IMR-90 (cell line): ENCODE measurements around the gene ADCY2. TPM values are rescaled to one million over a fixed set of nuclear protein-coding genes. Genes with fewer than 3 reads are reported as not detected.

Experiments used
- ATAC-seq: fragments of 200-7000 bp; cut with Tn5 transposase; 2 replicates; pipeline ENCODE4 v1.9.1; 2020; ENCODE audit warnings: low read depth, mild to moderate bottlenecking, moderate library complexity
- BruUV-seq: library from RNA; stranded (reverse); fragments of 400-500 nt; replicated peaks from 2 replicates; lab custom pipeline; 2021; lab: Mats Ljungman, UMichigan
- CTCF ChIA-PET: fragments of 300-600 bp; formaldehyde crosslinking; extraction: SDS; loops from one replicate; lab custom pipeline; 2021; ENCODE audit warnings: antibody characterized with exemption; lab: Yijun Ruan, JAX
- POLR2A ChIA-PET: fragments of 300-600 bp; sonication (Branson Sonifier 250); formaldehyde crosslinking; loops from one replicate; lab custom pipeline; 2022; ENCODE audit warnings: antibody characterized with exemption; ENCODE audit not compliant: unreplicated experiment; lab: Charles Lee
- DNase-seq: peaks from one replicate; pipeline ENCODE4 v3.0.0; 2013
- H2AFZ ChIP-seq: replicated peaks from 2 replicates; pipeline ENCODE3; 2013; ENCODE audit warnings: low read length, mild to moderate bottlenecking; ENCODE audit not compliant: poor library complexity
- H2AK5ac ChIP-seq: 2 replicates; pipeline ENCODE4 v1.6.1; 2013; ENCODE audit warnings: low read depth, low read length, inconsistent platforms
- H2AK9ac ChIP-seq: replicated peaks from 2 replicates; pipeline ENCODE3; 2013; ENCODE audit warnings: mild to moderate bottlenecking, low read depth, low read length, moderate library complexity; ENCODE audit not compliant: poor library complexity
- H2BK120ac ChIP-seq: 2 replicates; pipeline ENCODE4 v1.6.1; 2013; ENCODE audit warnings: low read depth, low read length, inconsistent platforms
- H2BK15ac ChIP-seq: 3 replicates; pipeline ENCODE4 v1.6.1; 2013; ENCODE audit warnings: low read depth, low read length, inconsistent platforms
- H2BK20ac ChIP-seq: 2 replicates; pipeline ENCODE4 v1.6.1; 2013; ENCODE audit warnings: low read depth, mild to moderate bottlenecking, inconsistent platforms, low read length, moderate library complexity
- H2BK5ac ChIP-seq: 2 replicates; pipeline ENCODE4 v1.6.1; 2013; ENCODE audit warnings: mild to moderate bottlenecking, low read depth, low read length, inconsistent platforms; ENCODE audit not compliant: poor library complexity, severe bottlenecking
- H3K14ac ChIP-seq: replicated peaks from 2 replicates; pipeline ENCODE4 v1.6.1; 2013; ENCODE audit warnings: low read depth, low read length, inconsistent platforms
- H3K18ac ChIP-seq: 2 replicates; pipeline ENCODE4 v1.6.1; 2013; ENCODE audit warnings: low read depth, low read length, control low read depth
- H3K23ac ChIP-seq: 2 replicates; pipeline ENCODE4 v1.6.1; 2013; ENCODE audit warnings: low read depth, low read length, inconsistent platforms
- H3K27ac ChIP-seq: 2 replicates; pipeline ENCODE4 v1.5.1; 2013; ENCODE audit warnings: mild to moderate bottlenecking, control low read depth, low read length; ENCODE audit not compliant: insufficient read depth
- H3K27me3 ChIP-seq: 2 replicates; pipeline ENCODE4 v1.6.1; 2013; ENCODE audit warnings: low read length; ENCODE audit not compliant: control insufficient read depth, insufficient read depth
- H3K36me3 ChIP-seq: 2 replicates; pipeline ENCODE4 v1.6.1; 2013; ENCODE audit warnings: low read length, mixed read lengths; ENCODE audit not compliant: control insufficient read depth, insufficient read depth
- H3K4ac ChIP-seq: 2 replicates; pipeline ENCODE4 v1.6.1; 2013; ENCODE audit warnings: low read depth, low read length, inconsistent platforms
- H3K4me1 ChIP-seq: 2 replicates; pipeline ENCODE4 v1.6.1; 2013; ENCODE audit warnings: low read length, mixed read lengths; ENCODE audit not compliant: control insufficient read depth, insufficient read depth
- H3K4me2 ChIP-seq: 2 replicates; pipeline ENCODE4 v1.6.1; 2013; ENCODE audit warnings: low read depth, mild to moderate bottlenecking, control low read depth, low read length, moderate library complexity
- H3K4me3 ChIP-seq: 2 replicates; pipeline ENCODE4 v1.5.1; 2013; ENCODE audit warnings: low read depth, mild to moderate bottlenecking, control low read depth, low read length, moderate library complexity; ENCODE audit not compliant: insufficient read depth
- H3K56ac ChIP-seq: 2 replicates; pipeline ENCODE4 v1.6.1; 2013; ENCODE audit warnings: low read length, inconsistent platforms; ENCODE audit not compliant: insufficient read depth; ENCODE audit errors: extremely low read depth
- H3K79me1 ChIP-seq, 2 experiments: 2 replicates each; pipeline ENCODE4 v1.6.1; 2013; ENCODE audit warnings: low read length in 2 of 2, inconsistent platforms in 1 of 2, low read depth in 1 of 2
- H3K9ac ChIP-seq: 2 replicates; pipeline ENCODE4 v1.6.1; 2013; ENCODE audit warnings: low read depth, low read length, control low read depth
- H3K9me1 ChIP-seq: 2 replicates; pipeline ENCODE4 v1.6.1; 2013; ENCODE audit warnings: low read length, inconsistent platforms; ENCODE audit not compliant: insufficient read depth
- H3K9me3 ChIP-seq: 2 replicates; pipeline ENCODE4 v1.6.1; 2013; ENCODE audit warnings: low read length; ENCODE audit not compliant: control insufficient read depth, insufficient read depth
- H4K20me1 ChIP-seq: 2 replicates; pipeline ENCODE4 v1.6.1; 2013; ENCODE audit warnings: low read length, inconsistent platforms; ENCODE audit not compliant: insufficient read depth
- H4K5ac ChIP-seq: 2 replicates; pipeline ENCODE4 v1.6.1; 2013; ENCODE audit warnings: mild to moderate bottlenecking, low read depth, low read length, control low read depth
- H4K8ac ChIP-seq, 2 experiments: 2 replicates each; pipeline ENCODE4 v1.6.1; 2013; ENCODE audit warnings: low read depth in 2 of 2, low read length in 2 of 2, control low read depth in 1 of 2, inconsistent platforms in 1 of 2
- H4K91ac ChIP-seq: 2 replicates; pipeline ENCODE4 v1.6.1; 2013; ENCODE audit warnings: low read depth, low read length, inconsistent platforms; ENCODE audit not compliant: insufficient read depth
- ELK1 ChIP-seq: fragments of 150-350 bp; IDR thresholded peaks from 2 replicates; pipeline ENCODE4 v1.6.1; 2016; ENCODE audit warnings: low read depth, mild to moderate bottlenecking, low read length, moderate library complexity, borderline replicate concordance
- FOS ChIP-seq: fragments of 150-350 bp; IDR thresholded peaks from 2 replicates; pipeline ENCODE4 v1.6.1; 2016; ENCODE audit warnings: low read depth, low read length
- MAZ ChIP-seq: IDR thresholded peaks from 2 replicates; pipeline ENCODE4 v1.6.1; 2012; ENCODE audit warnings: low read depth, mild to moderate bottlenecking, low read length, improper control_type of control experiment, moderate library complexity, borderline replicate concordance
- NFE2L2 ChIP-seq: fragments of 150-350 bp; IDR thresholded peaks from 2 replicates; pipeline ENCODE4 v1.6.1; 2016; ENCODE audit warnings: low read depth, mild to moderate bottlenecking, low read length
- POLR2A ChIP-seq: IDR thresholded peaks from 2 replicates; pipeline ENCODE4 v1.6.1; 2012; ENCODE audit warnings: mild to moderate bottlenecking, low read depth, low read length
- RFX5 ChIP-seq: IDR thresholded peaks from 2 replicates; pipeline ENCODE4 v1.8.0; 2012; ENCODE audit warnings: low read depth, mild to moderate bottlenecking, low read length, moderate library complexity
- WGBS, 2 experiments: methylation state at CpG; one replicate each; pipeline versions ENCODE4 v1.1.5 to v1.1.7; 2013; ENCODE audit warnings: missing lambda C conversion rate in 2 of 2; ENCODE audit not compliant: insufficient read length in 1 of 2; ENCODE audit errors: extremely low coverage in 2 of 2; 5-methylcytosine and 5-hydroxymethylcytosine counted together
- dilution Hi-C: fragments of 300-500 bp; cut with HindIII; formaldehyde crosslinking; loops from one replicate; pipeline ENCODE4 v1.14.3; 2018; ENCODE audit warnings: low sequenced_read_pairs; ENCODE audit not compliant: unreplicated experiment
- in situ Hi-C: fragments of 300-500 bp; cut with MboI; formaldehyde crosslinking; loops from 3 replicates; pipeline ENCODE4 v1.14.3; 2019; ENCODE audit warnings: low sequenced_read_pairs, inconsistent platforms, mixed read lengths
- intact Hi-C: fragments of 100-400 bp; cut with micrococcal nuclease; formaldehyde crosslinking; loops from 2 replicates; pipeline ENCODE4 v1.10.0; 2022
- polyA plus RNA-seq, 3 experiments: library from polyadenylated mRNA; depleted of rRNA; stranded (reverse); fragments of >200 nt; gene quantifications; 2 replicates each; pipeline ENCODE4 v1.2.3, GENCODE V29; 2012; ENCODE audit warnings: low replicate concordance in 1 of 3
- total RNA-seq: library from RNA; depleted of rRNA; stranded (reverse); fragments of >200 nt; gene quantifications from 2 replicates; pipeline ENCODE4 v1.2.3, GENCODE V29; 2012
- TF ChIP-seq, protein P1 (sequence below): conservative IDR thresholded peaks from 2 replicates; pipeline ENCODE4 v1.5.1; 2012; ENCODE audit warnings: mild to moderate bottlenecking, low read depth, low read length, improper control_type of control experiment

The ADCY2 gene
- total and polyA plus RNA-seq, 2 of the 4 experiments (the other 2 are of a cell fraction), result not detected

DNA sequence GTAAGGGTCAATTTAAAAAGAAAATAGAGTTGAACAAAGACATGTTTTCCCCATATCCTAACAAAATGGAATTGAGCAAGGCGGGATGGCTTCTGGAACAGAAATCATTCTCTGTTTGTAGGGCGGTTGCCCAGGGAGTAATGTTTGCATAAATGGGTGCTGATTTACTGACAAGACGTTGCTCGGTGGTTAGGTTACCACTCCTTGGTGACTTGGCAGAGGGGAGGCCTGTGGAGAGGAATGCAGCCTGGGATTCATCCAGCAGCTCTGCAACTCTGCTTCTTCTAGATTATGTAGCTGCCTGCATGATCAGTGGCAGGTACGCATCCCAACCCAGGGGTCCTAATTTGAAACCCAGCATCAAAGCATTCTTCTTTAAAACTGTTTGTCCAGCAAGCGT is 254.8 kb downstream of the ADCY2 start:
- dilution Hi-C loops (no loop called here), in situ Hi-C loops (no loop called here), intact Hi-C loops (no loop called here)
- H3K36me3 ChIP-seq, result no peaks in the 10 kb centered on the region
- BruUV-seq, result no TSS peak
- H2AK9ac ChIP-seq, result no peak overlapping the region
- H3K23ac ChIP-seq, result no peak overlapping the region
- H2AK5ac ChIP-seq, result no peak overlapping the region
- H3K9me1 ChIP-seq, result no peaks in the 10 kb centered on the region
- ChIA-PET CTCF (no interaction called here), POLR2A (no interaction called here)
- no peak overlapping the region for H3K56ac ChIP-seq
- no peak overlapping the region for H4K5ac ChIP-seq
- no peak overlapping the region for H3K9ac ChIP-seq
- H3K4ac ChIP-seq, result no peak overlapping the region
- H2BK5ac ChIP-seq, result no peak overlapping the region
- no peak overlapping the region for H3K4me3 ChIP-seq
- WGBS, 2 experiments, result 82% methylated on average over 2 of the region's 6 CpGs; no CpG with 5 or more reads in 1 of the 2 experiments
- no peak overlapping the region for H2AFZ ChIP-seq
- H3K9me3 ChIP-seq, result peaks cover 21% of the 10 kb centered on the region
- H3K79me1 ChIP-seq, result no peaks in the 10 kb centered on the region
- no peak overlapping the region for H3K4me2 ChIP-seq
- H3K27ac ChIP-seq, result no peak overlapping the region
- no peak overlapping the region for H3K14ac ChIP-seq
- H2BK20ac ChIP-seq, result no peak overlapping the region
- ATAC-seq (no peak), DNase-seq (no peak)
- H4K8ac ChIP-seq, result no peak overlapping the region
- H4K91ac ChIP-seq, result no peak overlapping the region
- no peak overlapping the region for H2BK15ac ChIP-seq
- no peaks in the 10 kb centered on the region for H3K4me1 ChIP-seq
- no peaks in the 10 kb centered on the region for H3K27me3 ChIP-seq
- H4K20me1 ChIP-seq, result no peaks in the 10 kb centered on the region
- TF ChIP-seq RFX5, result no peak
- no peak for TF ChIP-seq POLR2A
- no peak for TF ChIP-seq NFE2L2
- TF ChIP-seq FOS, result no peak
- TF ChIP-seq MAZ, result no peak
- no peak for TF ChIP-seq ELK1
- TF ChIP-seq, protein P1, sequence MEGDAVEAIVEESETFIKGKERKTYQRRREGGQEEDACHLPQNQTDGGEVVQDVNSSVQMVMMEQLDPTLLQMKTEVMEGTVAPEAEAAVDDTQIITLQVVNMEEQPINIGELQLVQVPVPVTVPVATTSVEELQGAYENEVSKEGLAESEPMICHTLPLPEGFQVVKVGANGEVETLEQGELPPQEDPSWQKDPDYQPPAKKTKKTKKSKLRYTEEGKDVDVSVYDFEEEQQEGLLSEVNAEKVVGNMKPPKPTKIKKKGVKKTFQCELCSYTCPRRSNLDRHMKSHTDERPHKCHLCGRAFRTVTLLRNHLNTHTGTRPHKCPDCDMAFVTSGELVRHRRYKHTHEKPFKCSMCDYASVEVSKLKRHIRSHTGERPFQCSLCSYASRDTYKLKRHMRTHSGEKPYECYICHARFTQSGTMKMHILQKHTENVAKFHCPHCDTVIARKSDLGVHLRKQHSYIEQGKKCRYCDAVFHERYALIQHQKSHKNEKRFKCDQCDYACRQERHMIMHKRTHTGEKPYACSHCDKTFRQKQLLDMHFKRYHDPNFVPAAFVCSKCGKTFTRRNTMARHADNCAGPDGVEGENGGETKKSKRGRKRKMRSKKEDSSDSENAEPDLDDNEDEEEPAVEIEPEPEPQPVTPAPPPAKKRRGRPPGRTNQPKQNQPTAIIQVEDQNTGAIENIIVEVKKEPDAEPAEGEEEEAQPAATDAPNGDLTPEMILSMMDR, result no peak
- no peak overlapping the region for H2BK120ac ChIP-seq
- no peak overlapping the region for H3K18ac ChIP-seq
